NCI-H2081 (cell line): ENCODE measurements around the gene ARHGAP15.

ENCODE experiments used
- DNase-seq, 2 experiments: peaks; one replicate each; lab custom pipeline; 2025; lab: John Stamatoyannopoulos, UW

The ARHGAP15 gene

GRCh38 chr2:143764706-143765105 is 635.5 kb downstream of the ARHGAP15 start:
- DNase-seq, result no peak

GRCh38 chr2:143768991-143769390 is 639.8 kb downstream of the ARHGAP15 start:
- DNase-seq, result no peak

GRCh38 chr2:143771939-143772338 is 642.7 kb downstream of the ARHGAP15 start:
- no peak for DNase-seq

GRCh38 chr2:143776526-143777297 is 647.5 kb downstream of the ARHGAP15 start:
- DNase-seq, result no peak

GRCh38 chr2:143779021-143779420 is 649.8 kb downstream of the ARHGAP15 start:
- DNase-seq, result no peak

- no peak for DNase-seq
These were observed 657.0 kb downstream of the ARHGAP15 start for GRCh38 chr2:143786026-143786765.

- no peak for DNase-seq
These were observed 658.5 kb downstream of the ARHGAP15 start for GRCh38 chr2:143787674-143788073.

- DNase-seq, result no peak
These were observed 663.4 kb downstream of the ARHGAP15 start for GRCh38 chr2:143792602-143793001.

- DNase-seq, result no peak
These were observed 664.2 kb downstream of the ARHGAP15 start for GRCh38 chr2:143793381-143793780.

GRCh38 chr2:143796051-143796450 is 666.8 kb downstream of the ARHGAP15 start:
- no peak for DNase-seq

GRCh38 chr2:143801561-143801960 is 672.3 kb downstream of the ARHGAP15 start:
- DNase-seq, result no peak

GRCh38 chr2:143802242-143802641 is 673.0 kb downstream of the ARHGAP15 start:
- DNase-seq, result no peak

GRCh38 chr2:143802871-143803650 is 673.8 kb downstream of the ARHGAP15 start:
- no peak for DNase-seq

GRCh38 chr2:143803936-143804335 is 674.7 kb downstream of the ARHGAP15 start:
- DNase-seq, result no peak

GRCh38 chr2:143805666-143806065 is 676.4 kb downstream of the ARHGAP15 start:
- DNase-seq, result no peak

- no peak for DNase-seq
These were observed 678.0 kb downstream of the ARHGAP15 start for GRCh38 chr2:143807192-143807591.

- DNase-seq, result no peak
These were observed 678.5 kb downstream of the ARHGAP15 start for GRCh38 chr2:143807671-143808070.

GRCh38 chr2:143808166-143808565 is 678.9 kb downstream of the ARHGAP15 start:
- DNase-seq, result no peak

- DNase-seq, result no peak
These were observed 685.9 kb downstream of the ARHGAP15 start for GRCh38 chr2:143815082-143815481.

GRCh38 chr2:143816916-143817315 is 687.7 kb downstream of the ARHGAP15 start:
- DNase-seq, result no peak
